AG04450 (cell line): ENCODE measurements around the gene UBE2J2. TPM values are rescaled to one million over a fixed set of nuclear protein-coding genes. Genes with fewer than 3 reads are reported as not detected.

ENCODE experiments used
- CTCF ChIA-PET: fragments of 300-600, 350-600 bp; formaldehyde crosslinking; extraction: SDS; loops from one replicate; lab custom pipeline; 2022; ENCODE audit warnings: antibody characterized with exemption, inconsistent platforms; lab: Charles Lee
- POLR2A ChIA-PET: fragments of 350-600 bp; formaldehyde crosslinking; extraction: SDS; loops from one replicate; lab custom pipeline; 2021; ENCODE audit warnings: antibody characterized with exemption, inconsistent platforms; lab: Yijun Ruan, JAX
- DNase-seq: peaks from one replicate; pipeline ENCODE4 v3.0.0-alpha.2; 2011; ENCODE audit warnings: low read depth, low spot score
- H3K27ac ChIP-seq: one replicate; pipeline ENCODE4 v1.5.1; 2012; ENCODE audit warnings: low read depth, low read length, control low read depth
- H3K27me3 ChIP-seq: one replicate; pipeline ENCODE4 v1.6.0; 2012; ENCODE audit warnings: low read length; ENCODE audit not compliant: control insufficient read depth, insufficient read depth
- H3K4me3 ChIP-seq: 2 replicates; pipeline ENCODE4 v1.5.1; 2011; ENCODE audit warnings: mild to moderate bottlenecking, low read depth, low read length, control low read depth
- H3K9me3 ChIP-seq: 2 replicates; pipeline ENCODE4 v1.5.1; 2012; ENCODE audit warnings: low read length; ENCODE audit not compliant: control insufficient read depth, insufficient read depth
- CTCF ChIP-seq: IDR thresholded peaks from 2 replicates; pipeline ENCODE4 v1.5.1; 2011; ENCODE audit warnings: low read depth, low read length, control low read depth, inconsistent platforms
- polyA plus RNA-seq: library from polyadenylated mRNA; depleted of rRNA; stranded (reverse); fragments of >200 nt; gene quantifications from 2 replicates; pipeline ENCODE4 v1.2.3, GENCODE V29; 2011

The UBE2J2 gene
- polyA plus RNA-seq, 1 experiment: 31.1 TPM

DNA sequence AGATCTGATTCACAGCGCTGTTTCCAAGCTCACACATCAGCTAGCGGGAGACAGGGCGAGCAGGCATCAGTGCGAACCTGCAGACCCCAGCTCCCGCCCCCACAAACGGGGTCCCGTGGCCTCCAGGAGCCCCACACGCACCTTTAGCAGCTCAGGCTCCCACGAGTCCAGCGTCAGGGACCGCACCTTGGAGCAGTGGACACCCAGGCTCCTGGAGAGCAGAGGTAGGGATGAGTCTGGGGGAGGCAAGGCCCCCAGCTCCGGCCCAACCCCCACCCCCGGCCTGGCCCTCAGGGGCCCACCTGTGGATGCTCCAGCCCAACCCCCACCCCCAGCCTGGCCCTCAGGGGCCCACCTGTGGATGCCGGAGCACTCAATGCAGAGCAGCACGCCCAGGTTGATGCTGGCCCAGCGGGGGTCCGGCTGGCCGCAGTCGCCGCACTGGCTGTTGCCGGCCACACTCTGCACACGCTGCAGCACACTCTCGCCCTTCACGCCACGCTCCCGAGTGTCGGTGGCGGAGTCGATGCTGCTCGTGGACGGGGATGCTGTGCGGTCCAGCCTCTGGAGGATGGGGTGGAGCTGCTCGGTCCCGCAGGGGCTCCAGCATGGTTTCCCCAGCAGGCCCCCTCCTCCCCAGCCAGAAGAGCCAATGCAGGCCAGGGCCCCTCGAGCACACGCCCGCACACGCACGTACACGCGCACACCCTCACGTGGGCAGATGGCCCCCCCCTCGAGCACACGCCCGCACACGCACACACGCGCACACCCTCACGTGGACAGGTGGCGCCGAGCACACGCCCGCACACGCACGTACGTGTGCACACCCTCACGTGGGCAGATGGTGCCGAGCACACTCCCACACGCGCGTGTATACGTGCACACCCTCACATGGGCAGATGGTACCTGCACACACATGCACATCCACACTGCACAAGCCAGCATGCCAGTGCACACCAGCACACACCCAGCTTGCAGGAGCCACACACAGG, 22.7 kb upstream of the UBE2J2 start:
- Histone ChIP-seq H3K9me3 (peaks cover 7% of the 10 kb centered on the region; the same call in 1 of the 2 replicates), H3K4me3 (no peak overlapping the region), H3K27ac (no peak overlapping the region), H3K27me3 (no peaks in the 10 kb centered on the region)
- no peak for TF ChIP-seq CTCF
- no peak for DNase-seq
- POLR2A ChIA-PET: no interaction called here
- CTCF ChIA-PET: no interaction called here

GRCh38 chr1:1295154-1295923, 21.7 kb upstream of the UBE2J2 start:
- ChIA-PET POLR2A (interaction anchor here (0.9 kb wide), 1 partner anchor 10 kb away, joined by 3 read pairs; no protein-coding TSS in a partner anchor), CTCF (no interaction called here)
- Histone ChIP-seq H3K27me3 (no peaks in the 10 kb centered on the region), H3K27ac (no peak overlapping the region), H3K4me3 (no peak overlapping the region), H3K9me3 (peaks cover 7% of the 10 kb centered on the region; the same call in 1 of the 2 replicates)
- no peak for DNase-seq
- no peak for TF ChIP-seq CTCF

- DNase-seq: no peak
- H3K4me3 ChIP-seq: no peak overlapping the region
- no peaks in the 10 kb centered on the region for H3K27me3 ChIP-seq
- POLR2A ChIA-PET: interaction anchor here (0.9 kb wide), 1 partner anchor 11 kb away, joined by 3 read pairs; no protein-coding TSS in a partner anchor
- TF ChIP-seq CTCF: no peak
- H3K27ac ChIP-seq: no peak overlapping the region
- CTCF ChIA-PET: no interaction called here
- peaks cover 7% of the 10 kb centered on the region; the same call in 1 of the 2 replicates for H3K9me3 ChIP-seq
These were observed 20.7 kb upstream of the UBE2J2 start for GRCh38 chr1:1294250-1294890.

DNA sequence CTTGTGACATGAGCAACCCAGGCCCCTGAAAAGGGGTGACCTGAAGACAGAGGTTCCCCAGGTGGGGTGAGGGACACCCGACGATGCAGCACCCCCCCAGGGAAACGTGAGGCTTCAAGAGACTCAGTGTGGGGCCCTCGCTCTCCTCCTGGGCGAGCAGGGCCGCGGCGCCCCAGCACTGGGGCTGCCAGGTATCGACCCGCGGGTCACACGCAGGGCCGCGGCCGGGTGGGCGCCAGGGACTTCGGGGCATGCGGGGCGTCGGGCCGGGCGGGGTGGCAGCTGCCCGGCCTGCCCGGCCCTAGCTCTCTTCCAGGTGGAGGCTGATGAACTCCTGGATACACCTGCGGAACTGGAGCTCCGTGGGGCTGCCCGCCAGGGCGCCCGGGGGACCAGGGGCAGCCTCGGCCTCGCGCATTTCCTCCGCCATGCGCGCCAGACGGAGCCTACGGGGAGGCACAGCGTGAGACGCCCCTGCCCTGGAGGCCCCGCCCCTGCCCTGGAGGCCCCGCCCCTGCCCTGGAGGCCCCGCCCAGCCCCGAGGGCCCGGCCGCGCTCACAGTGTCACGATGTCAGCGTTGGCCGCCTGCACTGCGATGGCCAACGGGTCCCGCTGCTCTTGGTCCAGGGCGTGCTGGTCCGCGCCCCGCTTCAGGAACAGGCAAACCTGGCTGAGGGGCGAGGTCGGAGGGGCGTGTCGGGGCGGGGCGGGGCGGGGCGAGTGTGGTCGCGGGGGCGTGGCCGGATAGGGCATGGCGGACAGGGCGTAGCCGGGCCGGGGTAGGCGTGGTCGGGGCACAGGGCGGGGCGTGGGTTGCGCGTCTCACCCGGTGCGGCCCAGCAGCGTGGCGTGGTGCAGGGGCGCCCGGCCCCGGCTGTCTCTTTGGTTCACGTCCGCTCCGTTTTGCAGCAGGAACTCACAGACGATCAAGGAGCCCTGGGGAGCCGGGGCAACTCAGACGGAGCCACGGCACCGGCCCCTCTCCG, 19.9 kb upstream of the UBE2J2 start:
- Histone ChIP-seq H3K4me3 (no peak overlapping the region), H3K9me3 (peaks cover 8% of the 10 kb centered on the region; the same call in 1 of the 2 replicates), H3K27ac (no peak overlapping the region), H3K27me3 (no peaks in the 10 kb centered on the region)
- CTCF ChIA-PET: interaction anchor here (0.7 to 1.3 kb wide), 2 partner anchors 27 to 310 kb away, joined by 3 read pairs; no protein-coding TSS in a partner anchor
- POLR2A ChIA-PET: no interaction called here
- no peak for DNase-seq
- TF ChIP-seq CTCF: no peak
